ENCODE data around the gene PRKCE.

Gene PRKCE

DNA sequence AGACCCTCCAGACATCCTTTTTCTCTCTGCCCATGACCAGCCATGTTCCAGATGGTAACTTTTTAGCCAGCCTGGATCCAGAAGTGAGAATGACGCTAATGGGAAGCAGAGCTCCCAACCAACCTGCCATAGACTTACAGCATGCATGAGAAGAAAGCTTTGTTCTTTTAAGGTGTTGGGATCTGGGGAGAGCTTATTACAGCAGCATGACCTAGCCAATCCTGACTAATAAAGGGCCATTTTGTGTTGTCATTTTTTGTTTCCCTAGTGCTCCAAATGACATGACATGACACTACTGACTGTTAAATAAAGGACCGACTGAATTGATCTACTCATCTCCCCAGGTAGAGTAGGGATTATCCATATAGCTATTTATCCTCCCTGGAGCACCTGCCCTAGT is 5.2 kb upstream of the PRKCE start:
- TF ChIP-seq ZNF274 (IDR thresholded peaks at IDR 0.05; ENCODE audit: low read depth, low read length), result no peak
- no peak overlapping the region for H3K4me3 ChIP-seq (ENCODE audit: low read length)

DNA sequence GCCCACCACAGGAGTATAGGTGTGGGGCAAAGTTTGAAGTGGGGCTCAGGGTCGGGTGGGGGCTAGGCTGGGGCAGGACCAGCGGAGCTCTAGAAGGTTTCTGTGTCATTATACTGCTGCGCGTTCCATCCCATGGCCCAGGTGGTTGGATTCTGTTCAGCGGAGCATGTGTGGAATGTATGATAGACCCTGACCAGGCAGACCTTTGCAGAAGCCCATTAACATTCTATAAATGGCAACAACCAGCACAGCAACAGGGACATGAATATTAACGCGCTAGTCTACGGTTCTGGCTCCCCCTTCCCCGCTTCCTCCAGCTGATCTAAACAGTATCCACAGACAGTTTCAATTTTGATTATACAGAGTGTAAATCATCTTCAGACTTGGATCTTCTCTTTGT is 4.1 kb upstream of the PRKCE start:
- TF ChIP-seq ZNF274 (IDR thresholded peaks at IDR 0.05; ENCODE audit: low read depth, low read length), result no peak

DNA sequence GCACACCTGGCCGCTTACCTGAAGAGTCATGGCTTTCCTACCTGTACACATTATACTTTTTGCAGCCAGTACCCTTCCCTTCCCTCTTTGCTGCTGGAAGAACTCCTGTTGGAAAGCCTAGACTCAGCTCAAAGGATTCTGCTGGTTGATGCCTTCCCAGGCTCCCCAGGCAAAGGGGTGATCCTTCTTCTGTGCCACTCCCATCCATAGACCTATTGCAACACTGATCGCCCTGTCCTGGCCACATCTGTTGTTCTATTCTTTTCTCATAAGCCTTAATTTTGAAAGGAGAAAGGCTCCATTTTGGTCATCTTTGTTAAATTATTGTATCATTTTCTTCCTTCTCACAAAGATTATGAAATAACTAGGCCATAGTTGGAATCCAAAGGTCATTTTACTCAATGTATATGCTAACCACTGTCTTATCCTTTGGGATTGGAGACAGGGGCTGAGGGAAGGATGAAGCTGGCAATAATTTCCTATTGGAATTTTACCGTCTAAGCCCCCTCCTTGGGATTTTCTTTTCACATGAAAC is 3.4 kb upstream of the PRKCE start:
- TF ChIP-seq ZNF274 (IDR thresholded peaks at IDR 0.05; ENCODE audit: low read depth, low read length), result no peak

More for the DNA sequence above, 4.1 kb upstream of the PRKCE start:
- H3K4me3 ChIP-seq (ENCODE audit: low read length), result no peak overlapping the region

DNA sequence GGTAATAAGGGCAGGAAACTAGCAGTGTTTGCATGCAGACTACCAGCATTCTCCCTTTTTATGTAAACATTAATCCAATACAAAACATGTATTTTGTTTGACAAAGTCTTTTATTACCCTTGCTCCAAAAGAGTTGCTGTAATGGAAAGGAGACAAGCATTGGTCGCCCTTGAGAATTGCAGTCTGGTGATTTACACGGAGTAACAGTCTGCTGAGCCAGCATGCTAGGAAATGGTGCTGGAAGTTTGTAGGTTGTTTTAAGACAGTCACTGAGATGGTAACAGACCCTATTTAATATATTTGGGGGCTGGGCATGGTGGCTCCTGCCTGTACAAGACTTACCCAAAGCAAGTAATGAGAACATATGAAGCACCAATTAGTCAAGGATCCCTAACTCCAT is 2.8 kb upstream of the PRKCE start:
- H3K4me3 ChIP-seq (ENCODE audit: low read length), result no peak overlapping the region
- TF ChIP-seq ZNF274 (IDR thresholded peaks at IDR 0.05; ENCODE audit: low read depth, low read length), result no peak

More for the DNA sequence above, 3.4 kb upstream of the PRKCE start:
- no peak overlapping the region for H3K4me3 ChIP-seq (ENCODE audit: low read length)

DNA sequence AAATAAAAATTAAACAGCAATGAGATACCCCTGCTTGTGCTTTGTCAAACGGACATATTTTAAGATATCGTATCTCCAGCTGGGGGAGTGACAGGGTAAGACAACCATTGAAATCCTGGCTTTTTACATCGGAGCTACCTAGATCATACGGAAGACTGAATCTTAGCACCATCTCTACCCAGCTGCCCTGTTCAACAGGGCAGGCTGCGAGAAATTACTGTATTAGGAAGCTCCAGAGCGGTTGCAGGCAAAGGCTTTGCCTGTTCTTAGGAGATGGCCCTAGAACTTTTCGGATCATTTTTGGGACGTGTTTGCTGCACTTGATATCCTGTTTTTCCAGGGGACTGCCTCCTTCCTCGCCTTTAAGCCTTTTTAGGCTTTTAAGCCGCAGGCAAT is 2.0 kb upstream of the PRKCE start:
- peak overlapping the region; percentile 80 for H3K4me3 ChIP-seq (ENCODE audit: low read length)
- TF ChIP-seq ZNF274 (IDR thresholded peaks at IDR 0.05; ENCODE audit: low read depth, low read length), result no peak

DNA sequence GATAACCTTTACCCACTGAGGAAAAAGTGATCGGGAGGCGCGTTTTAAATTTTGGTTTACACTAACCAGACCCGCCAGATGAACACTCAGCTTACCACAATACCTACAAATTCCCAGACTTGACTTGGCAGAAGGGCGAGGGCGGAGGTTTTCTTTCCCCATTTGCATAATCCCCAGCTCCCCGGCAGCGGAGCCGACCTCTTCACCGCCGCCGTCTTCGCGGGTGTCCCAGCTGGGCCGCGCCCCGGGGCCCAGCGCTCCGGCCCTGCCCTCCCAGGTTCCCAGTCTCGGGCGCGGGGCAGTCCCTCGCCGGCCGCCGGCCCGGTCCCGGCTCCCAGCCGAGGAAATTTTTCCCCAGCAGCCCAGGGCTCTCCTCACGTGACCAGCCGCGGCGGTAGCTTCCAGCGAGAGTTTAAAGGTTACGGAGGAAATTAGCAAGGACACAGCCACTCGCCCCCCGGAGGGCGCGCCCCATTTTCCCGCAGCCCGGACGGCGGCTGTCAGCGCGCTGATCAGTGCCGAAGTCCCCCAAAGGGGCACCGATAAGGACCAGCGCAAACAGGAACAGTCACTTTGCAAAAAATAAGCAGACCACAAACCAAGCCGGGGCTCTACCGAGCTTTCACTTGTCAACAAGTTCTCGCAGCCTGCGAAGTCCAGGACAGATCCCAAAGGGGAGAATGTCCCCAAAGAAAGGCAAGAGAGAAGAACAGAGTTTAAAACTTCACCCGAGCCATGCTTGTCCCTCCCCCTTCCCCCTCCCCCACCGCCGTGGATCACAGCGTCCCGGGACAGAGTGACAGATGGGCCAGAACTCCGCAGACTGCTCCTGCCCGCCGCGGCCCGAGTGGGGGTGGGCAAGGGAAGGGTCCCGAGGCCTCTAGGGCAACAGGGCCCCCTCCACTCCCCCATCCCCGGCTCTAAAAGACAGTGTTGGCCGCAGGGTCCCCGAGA is 1.3 kb upstream of the PRKCE start:
- no peak for TF ChIP-seq ZNF274 (IDR thresholded peaks at IDR 0.05; ENCODE audit: low read depth, low read length)
- peak overlapping the region; percentile 80 for H3K4me3 ChIP-seq (ENCODE audit: low read length)

DNA sequence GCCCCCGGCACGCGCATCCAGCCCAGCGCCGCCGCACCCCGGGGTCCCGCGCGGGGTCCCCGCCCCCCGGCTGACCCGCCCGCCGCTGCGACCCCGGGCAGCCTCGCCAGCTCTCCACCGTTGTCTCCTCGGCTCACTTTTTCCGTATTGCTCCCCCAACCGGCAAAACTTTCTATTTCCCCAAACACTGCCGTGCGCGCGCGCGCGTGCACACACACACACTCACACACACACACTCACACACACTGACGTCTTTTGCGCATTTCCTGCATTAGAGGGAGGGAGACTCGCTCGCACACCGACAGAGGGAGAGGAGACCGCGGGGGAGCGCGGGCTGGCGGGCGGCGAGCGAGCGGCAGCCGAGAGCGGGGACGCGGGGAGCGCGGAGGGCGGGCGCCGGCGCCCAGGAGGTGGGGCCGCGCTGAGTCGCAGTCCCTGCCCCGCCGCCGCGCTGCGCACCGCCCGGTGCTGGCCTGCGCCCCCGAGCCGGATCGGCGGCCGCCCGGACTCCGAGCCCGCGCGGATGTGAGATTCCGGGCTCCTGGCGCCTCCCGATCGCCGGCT is 542 bp upstream of the PRKCE start:
- TF ChIP-seq ZNF274 (IDR thresholded peaks at IDR 0.05; ENCODE audit: low read depth, low read length), result no peak
- peak overlapping the region; percentile 80 for H3K4me3 ChIP-seq (ENCODE audit: low read length)

DNA sequence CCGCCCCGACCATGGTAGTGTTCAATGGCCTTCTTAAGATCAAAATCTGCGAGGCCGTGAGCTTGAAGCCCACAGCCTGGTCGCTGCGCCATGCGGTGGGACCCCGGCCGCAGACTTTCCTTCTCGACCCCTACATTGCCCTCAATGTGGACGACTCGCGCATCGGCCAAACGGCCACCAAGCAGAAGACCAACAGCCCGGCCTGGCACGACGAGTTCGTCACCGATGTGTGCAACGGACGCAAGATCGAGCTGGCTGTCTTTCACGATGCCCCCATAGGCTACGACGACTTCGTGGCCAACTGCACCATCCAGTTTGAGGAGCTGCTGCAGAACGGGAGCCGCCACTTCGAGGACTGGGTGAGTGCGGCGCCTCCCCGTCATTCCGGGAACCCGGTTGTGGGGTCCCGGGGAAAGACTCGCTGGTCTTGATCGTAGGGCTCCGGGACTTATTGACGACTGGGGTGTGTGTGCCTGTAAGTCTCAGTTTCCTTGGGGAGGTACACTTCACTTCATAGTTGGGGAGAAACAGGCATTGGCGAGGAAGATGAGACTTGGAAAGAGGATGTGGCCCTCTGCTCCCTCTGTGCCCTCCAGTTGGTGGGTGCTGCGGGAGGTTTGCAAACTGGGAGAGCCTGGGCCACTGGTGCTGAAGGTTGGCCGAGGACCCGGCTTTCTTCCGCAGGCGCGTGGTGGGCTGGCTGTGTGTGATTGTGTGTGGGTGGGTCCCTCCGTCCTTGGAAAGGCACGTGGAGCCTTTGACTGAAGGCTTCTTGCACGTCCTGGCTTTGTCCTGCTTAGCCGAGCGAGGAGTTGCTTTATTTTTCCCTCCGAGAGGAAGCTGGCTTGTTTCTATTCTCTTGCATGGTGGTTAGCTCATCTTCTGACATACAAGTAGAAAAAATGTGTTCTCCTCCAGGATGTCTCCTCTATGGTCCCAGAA is 886 bp downstream of the PRKCE start:
- no peak for TF ChIP-seq ZNF274 (IDR thresholded peaks at IDR 0.05; ENCODE audit: low read depth, low read length)
- H3K4me3 ChIP-seq (ENCODE audit: low read length), result peak overlapping the region; percentile 80

DNA sequence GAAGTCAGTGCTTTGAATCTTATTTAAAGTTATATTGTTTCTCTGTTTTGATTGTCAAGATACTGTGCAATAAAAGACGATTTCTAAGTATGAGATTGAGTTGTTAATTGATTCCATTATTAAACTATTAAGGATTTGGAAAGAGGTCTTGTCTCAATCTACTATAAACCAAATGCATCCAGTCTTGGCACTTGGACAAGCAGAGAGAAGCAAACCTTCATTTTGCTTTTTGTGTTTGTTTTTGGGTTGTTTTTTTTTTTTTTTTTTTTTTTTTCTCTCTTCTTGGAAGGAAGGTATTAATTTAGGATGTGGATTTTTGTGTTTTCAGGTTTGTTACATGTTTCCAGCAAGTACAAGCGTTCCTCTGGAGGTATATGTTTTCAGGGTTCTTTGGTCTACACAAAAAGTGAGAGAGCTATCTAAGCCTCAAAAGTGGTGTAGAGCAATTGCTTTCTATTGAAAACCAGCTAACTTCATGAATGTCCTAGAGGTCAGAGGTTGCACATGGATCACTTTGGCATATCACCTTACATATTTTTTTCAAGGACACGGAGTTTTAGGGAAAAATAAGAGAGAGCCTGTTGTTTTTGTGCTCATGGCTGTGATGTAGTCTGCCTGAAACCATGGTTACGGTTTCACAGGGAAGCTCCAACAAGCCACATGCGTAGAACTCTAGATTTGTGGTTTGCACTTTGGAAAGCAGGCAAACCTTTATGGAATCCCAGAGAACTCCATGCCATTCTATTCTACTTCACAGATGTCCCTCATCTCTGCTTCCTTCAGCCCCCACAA is 1.8 kb downstream of the PRKCE start:
- TF ChIP-seq ZNF274 (IDR thresholded peaks at IDR 0.05; ENCODE audit: low read depth, low read length), result no peak

DNA sequence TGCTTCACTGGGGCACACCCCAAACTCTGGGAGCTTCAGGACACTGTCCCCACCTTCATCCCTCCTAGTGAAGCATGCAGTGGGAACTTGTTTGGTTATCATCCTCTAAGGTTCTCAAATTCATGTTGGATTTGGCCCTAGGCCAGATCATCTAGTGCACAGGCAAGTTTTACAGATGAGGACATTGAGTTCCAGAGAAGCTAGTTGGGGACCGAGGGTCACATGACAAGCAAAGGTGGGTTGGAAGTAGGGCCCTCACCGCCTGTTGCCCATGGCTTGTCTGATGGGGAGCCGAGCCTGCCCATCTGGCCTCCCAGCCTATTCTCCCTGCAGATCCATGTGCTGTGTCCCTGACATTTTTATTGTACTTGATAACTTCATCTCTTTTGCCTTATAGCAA is 2.8 kb downstream of the PRKCE start:
- H3K4me3 ChIP-seq (ENCODE audit: low read length), result peak overlapping the region; percentile 80; the same call in 1 of the 2 replicates
- TF ChIP-seq ZNF274 (IDR thresholded peaks at IDR 0.05; ENCODE audit: low read depth, low read length), result no peak

More for the DNA sequence above, 1.8 kb downstream of the PRKCE start:
- H3K4me3 ChIP-seq (ENCODE audit: low read length), result peak overlapping the region; percentile 80

DNA sequence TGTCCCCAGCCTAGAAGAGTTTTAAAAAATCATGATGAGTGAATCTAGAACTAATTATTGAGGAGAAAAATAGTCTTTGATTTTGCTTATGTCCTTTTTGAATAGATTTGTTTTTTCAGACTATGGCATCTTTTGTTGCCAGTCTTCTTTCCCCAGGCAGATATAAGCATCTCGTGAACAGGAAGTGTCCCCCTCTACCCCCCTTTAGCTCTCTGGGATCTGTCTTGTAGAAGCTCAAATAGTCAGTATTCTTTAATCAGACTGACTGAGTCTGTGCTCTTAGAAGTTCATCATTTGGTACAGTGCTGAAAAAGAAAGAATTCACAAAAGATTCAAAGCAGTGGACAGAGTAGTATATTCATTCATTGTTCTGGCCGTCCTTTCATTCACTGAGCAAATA is 10.4 kb downstream of the PRKCE start:
- TF ChIP-seq ZNF274 (IDR thresholded peaks at IDR 0.05; ENCODE audit: low read depth, low read length), result no peak
- H3K4me3 ChIP-seq (ENCODE audit: low read length), result no peak overlapping the region

DNA sequence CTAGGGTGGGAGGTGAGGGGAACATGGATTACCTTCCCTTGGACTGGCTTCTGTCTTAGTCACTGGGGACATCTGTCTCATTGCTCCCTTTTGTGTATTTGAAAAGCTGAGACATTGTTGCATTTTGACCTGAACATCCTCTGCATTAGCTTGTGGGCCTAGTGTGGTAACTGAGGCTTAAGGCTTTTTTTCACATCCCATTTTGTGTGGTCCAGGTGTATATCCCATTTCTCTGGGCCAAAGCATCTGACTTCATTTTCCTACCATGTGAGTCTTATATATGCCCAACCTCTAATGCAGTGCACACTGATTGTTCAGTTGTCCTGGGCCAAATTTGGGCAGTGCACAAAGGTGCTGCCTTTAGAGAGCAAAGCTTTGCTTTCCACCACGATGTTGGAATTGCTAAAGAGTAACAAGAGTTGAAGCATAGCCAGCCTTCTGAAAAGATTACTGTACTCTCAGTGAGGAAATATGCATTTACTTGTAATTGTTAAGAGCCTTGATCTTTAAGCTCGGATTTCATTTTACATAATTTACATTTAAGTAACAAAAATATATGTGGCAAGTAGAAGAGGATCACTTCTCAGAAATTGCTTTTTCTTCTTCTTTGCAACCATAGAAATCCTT is 13.3 kb downstream of the PRKCE start:
- H3K4me3 ChIP-seq (ENCODE audit: low read length), result no peak overlapping the region
- TF ChIP-seq ZNF274 (IDR thresholded peaks at IDR 0.05; ENCODE audit: low read depth, low read length), result no peak

DNA sequence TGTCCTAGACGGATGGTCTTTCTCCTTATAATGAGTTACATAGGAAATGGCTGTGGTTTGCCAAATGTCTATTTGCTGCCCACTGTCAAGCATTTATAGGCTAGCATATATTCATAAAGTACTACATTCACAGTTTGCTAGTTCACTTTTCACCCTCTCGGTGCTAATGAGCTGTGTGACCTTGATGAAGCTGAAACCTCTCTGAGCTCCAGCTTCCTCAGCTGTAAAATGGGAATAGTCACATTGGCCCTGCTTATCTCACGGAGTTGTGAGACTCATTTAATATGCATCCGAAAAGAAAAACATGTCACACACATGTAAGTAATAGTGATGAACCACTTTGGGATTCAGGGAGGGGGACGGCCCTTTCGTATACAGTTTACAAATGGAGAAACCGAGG is 17.0 kb downstream of the PRKCE start:
- no peak overlapping the region for H3K4me3 ChIP-seq (ENCODE audit: low read length)
- no peak for TF ChIP-seq ZNF274 (IDR thresholded peaks at IDR 0.05; ENCODE audit: low read depth, low read length)

Data from GM08714 (cell line).